Prostate gland (tissue), 2 donors: ENCODE results near the gene MBD2.

Experiments
- CTCF ChIP-seq, 4 experiments: fragments of 200-600 bp in 2 of 4; fragments of 450-650 bp in 2 of 4; sonication (generic) in 2 of 4; IDR thresholded peaks; 1 replicate in 3 of 4; 2 replicates in 1 of 4; pipeline ENCODE4 v1.5.1; 2016 to 2019; ENCODE audit warnings: antibody characterized with exemption in 4 of 4, mild to moderate bottlenecking in 2 of 4, moderate library complexity in 2 of 4
- POLR2A ChIP-seq: fragments of 450-650 bp; IDR thresholded peaks from one replicate; pipeline ENCODE4 v1.6.1; 2016; ENCODE audit warnings: antibody characterized with exemption, mild to moderate bottlenecking
- POLR2AphosphoS5 ChIP-seq: sonication (generic); formaldehyde crosslinking; IDR thresholded peaks from one replicate; pipeline ENCODE4 v1.6.1; 2017; ENCODE audit warnings: antibody characterized with exemption

- TF ChIP-seq CTCF (IDR thresholded peaks at IDR 0.05) (no peak), POLR2A (no peak), POLR2AphosphoS5 (no peak)
Observed at GRCh38 chr18:54233747-54234146, 9.3 kb upstream of the MBD2 start.
